B cell (primary cell): ENCODE results near the gene IL19. TPM values are rescaled to one million over a fixed set of nuclear protein-coding genes. Genes with fewer than 3 reads are reported as not detected.
"Not testable (repeated sequence)": the region's sequence is repeated elsewhere in the genome, so short reads cannot be mapped to it uniquely, and the experiment has no call there.

Source experiments
- ATAC-seq: fragments of 200-7000 bp; cut with Tn5 transposase; one replicate; pipeline ENCODE4 v1.10.0; 2021; ENCODE audit warnings: low read depth, mild to moderate bottlenecking, moderate number of reproducible peaks, moderate library complexity
- CTCF ChIA-PET: fragments of 350-600 bp; sonication (Branson Sonifier 250); formaldehyde crosslinking; loops from one replicate; lab custom pipeline; 2021; ENCODE audit warnings: antibody characterized with exemption, inconsistent platforms; lab: Charles Lee
- POLR2A ChIA-PET: fragments of 350-600 bp; sonication (Branson Sonifier 250); formaldehyde crosslinking; loops from one replicate; lab custom pipeline; 2021; ENCODE audit warnings: antibody characterized with exemption; lab: Charles Lee
- DNase-seq: peaks from one replicate; pipeline ENCODE4 v3.0.0; 2013
- H2AFZ ChIP-seq: 2 replicates; pipeline ENCODE4 v1.6.1; 2012; ENCODE audit warnings: mild to moderate bottlenecking, low read depth, low read length; ENCODE audit not compliant: insufficient read depth, poor library complexity, severe bottlenecking
- H3K27ac ChIP-seq, 2 donors: 1 replicate in 1 of 2; 2 replicates in 1 of 2; pipeline ENCODE4 v1.5.1; 2012 to 2013; ENCODE audit warnings: low read length in 2 of 2, mild to moderate bottlenecking in 2 of 2, moderate library complexity in 1 of 2
- H3K27me3 ChIP-seq, 4 experiments: fragments of 200-600 bp in 1 of 4; sonication (generic) in 1 of 4; replicated peaks in 1 of 4; 1 replicate in 2 of 4; 2 replicates in 2 of 4; pipeline versions ENCODE4 v1.6.1 to v1.7.0; 2013 to 2016; ENCODE audit warnings: low read length in 3 of 4, mild to moderate bottlenecking in 2 of 4, mixed read lengths in 1 of 4, moderate library complexity in 1 of 4; ENCODE audit not compliant: insufficient read depth in 4 of 4, control insufficient read depth in 3 of 4; ENCODE audit errors: control extremely low read depth in 1 of 4
- H3K36me3 ChIP-seq, 2 experiments: replicated peaks in 1 of 2; 1 replicate in 1 of 2; 2 replicates in 1 of 2; pipeline versions ENCODE4 v1.6.1 to v1.7.1; 2013; ENCODE audit warnings: low read length in 1 of 2; ENCODE audit not compliant: insufficient read depth in 2 of 2, control insufficient read depth in 1 of 2; ENCODE audit errors: control extremely low read depth in 1 of 2, extremely low read depth in 1 of 2
- H3K4me1 ChIP-seq, 2 donors: fragments of 200-600 bp in 1 of 2; sonication (generic) in 1 of 2; 1 replicate in 1 of 2; 2 replicates in 1 of 2; pipeline versions ENCODE4 v1.5.1 to v1.6.1; 2013 to 2017; ENCODE audit warnings: low read length in 2 of 2; ENCODE audit not compliant: control insufficient read depth in 2 of 2, insufficient read depth in 2 of 2
- H3K4me2 ChIP-seq: replicated peaks from 2 replicates; pipeline ENCODE3; 2012; ENCODE audit warnings: mild to moderate bottlenecking, low read depth, low read length; ENCODE audit not compliant: poor library complexity, severe bottlenecking
- H3K4me3 ChIP-seq, 5 experiments: fragments of 200-600 bp in 1 of 5; sonication (generic) in 1 of 5; 1 replicate in 3 of 5; 2 replicates in 2 of 5; pipeline versions ENCODE4 v1.5.1 to v1.7.0; 2011 to 2016; ENCODE audit warnings: low read length in 4 of 5, mild to moderate bottlenecking in 4 of 5, low read depth in 2 of 5, control low read depth in 1 of 5, moderate library complexity in 1 of 5; ENCODE audit not compliant: insufficient read depth in 1 of 5; ENCODE audit errors: control extremely low read depth in 1 of 5, extremely low read depth in 1 of 5
- H3K79me2 ChIP-seq: fragments of 200-600 bp; sonication (generic); one replicate; pipeline ENCODE4 v1.6.0; 2016; ENCODE audit warnings: low read length; ENCODE audit not compliant: control insufficient read depth, insufficient read depth
- H3K9ac ChIP-seq: fragments of 200-600 bp; sonication (generic); 2 replicates; pipeline ENCODE4 v1.6.1; 2017; ENCODE audit warnings: mild to moderate bottlenecking, low read length, moderate library complexity
- H3K9me3 ChIP-seq, 3 donors: one replicate each; pipeline versions ENCODE4 v1.6.1 to v1.7.1; 2013; ENCODE audit warnings: low read length in 2 of 3; ENCODE audit not compliant: control insufficient read depth in 2 of 3, insufficient read depth in 1 of 3; ENCODE audit errors: control extremely low read depth in 1 of 3
- H4K20me1 ChIP-seq: 2 replicates; pipeline ENCODE4 v1.6.0; 2012; ENCODE audit warnings: mild to moderate bottlenecking, low read length; ENCODE audit not compliant: insufficient read depth, control insufficient read depth, poor library complexity, severe bottlenecking
- H3K27ac Mint-ChIP-seq: one replicate; pipeline ENCODE4 v1.8.0; 2021; ENCODE audit warnings: mixed read lengths
- H3K27me3 Mint-ChIP-seq: one replicate; pipeline ENCODE4 v1.8.0; 2021; ENCODE audit warnings: mixed read lengths
- H3K4me1 Mint-ChIP-seq: one replicate; pipeline ENCODE4 v1.8.0; 2021; ENCODE audit warnings: mixed read lengths
- H3K4me3 Mint-ChIP-seq: one replicate; pipeline ENCODE4 v1.8.0; 2021; ENCODE audit warnings: mixed read lengths
- H3K9me3 Mint-ChIP-seq: one replicate; pipeline ENCODE4 v1.8.0; 2022; ENCODE audit warnings: mixed read lengths; ENCODE audit not compliant: insufficient read depth
- EZH2 ChIP-seq: IDR thresholded peaks from 2 replicates; pipeline ENCODE4 v1.6.1; 2012; ENCODE audit warnings: borderline replicate concordance, low read depth, mild to moderate bottlenecking, moderate library complexity, low read length; ENCODE audit not compliant: insufficient read depth, poor library complexity, severe bottlenecking
- WGBS: methylation state at CpG from one replicate; pipeline ENCODE4 v1.1.5; 2013; ENCODE audit warnings: missing lambda C conversion rate; ENCODE audit not compliant: insufficient coverage; 5-methylcytosine and 5-hydroxymethylcytosine counted together
- intact Hi-C: fragments of 100-400 bp; cut with micrococcal nuclease; formaldehyde crosslinking; loops from one replicate; pipeline ENCODE4 v1.10.0; 2022
- polyA plus RNA-seq: library from polyadenylated mRNA; depleted of rRNA; stranded (reverse); fragments of >200 nt; gene quantifications from 2 replicates; pipeline ENCODE4 v1.2.3, GENCODE V29; 2012
- total RNA-seq, 2 donors: library from RNA; stranded (reverse); fragments of 120-200 nt in 1 of 2; gene quantifications; 1 replicate in 1 of 2; 2 replicates in 1 of 2; pipeline versions ENCODE4 v1.2.3 to v1.2.4, GENCODE V29; 2013 to 2022
- TF ChIP-seq, protein P1 (sequence below): fragments of 200-600 bp; IDR thresholded peaks from one replicate; pipeline ENCODE4 v1.8.0; 2022; ENCODE audit warnings: antibody characterized with exemption, mild to moderate bottlenecking

IL19 gene
- total and polyA plus RNA-seq, 2 donors (not counting 1 experiment from before 2014, with no cell fraction given) = 0.27 TPM; not detected in 1

DNA sequence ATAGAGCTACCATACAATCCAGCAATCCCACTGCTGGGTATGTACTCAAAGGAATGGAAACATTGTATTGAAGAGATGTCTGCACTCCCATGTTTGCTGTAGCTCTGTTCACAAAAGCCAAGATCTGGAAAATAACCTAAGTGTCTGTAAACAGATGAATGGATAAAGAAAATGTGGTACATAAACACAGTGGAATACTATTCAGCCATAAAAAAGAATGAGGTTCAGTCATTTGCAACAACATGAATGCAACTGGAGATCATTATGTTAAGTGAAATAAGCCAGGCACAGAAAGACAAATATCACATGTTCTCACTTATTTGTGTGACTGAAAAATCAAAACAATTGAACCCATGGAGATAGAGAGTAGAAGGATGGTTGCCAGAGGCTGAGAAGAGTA, 83.1 kb downstream of the IL19 start:
- CTCF ChIA-PET = interaction anchor here (1.3 to 4.5 kb wide), 3 partner anchors 21 to 119 kb away, joined by 3 to 19 read pairs (median 3); no protein-coding TSS in a partner anchor

DNA sequence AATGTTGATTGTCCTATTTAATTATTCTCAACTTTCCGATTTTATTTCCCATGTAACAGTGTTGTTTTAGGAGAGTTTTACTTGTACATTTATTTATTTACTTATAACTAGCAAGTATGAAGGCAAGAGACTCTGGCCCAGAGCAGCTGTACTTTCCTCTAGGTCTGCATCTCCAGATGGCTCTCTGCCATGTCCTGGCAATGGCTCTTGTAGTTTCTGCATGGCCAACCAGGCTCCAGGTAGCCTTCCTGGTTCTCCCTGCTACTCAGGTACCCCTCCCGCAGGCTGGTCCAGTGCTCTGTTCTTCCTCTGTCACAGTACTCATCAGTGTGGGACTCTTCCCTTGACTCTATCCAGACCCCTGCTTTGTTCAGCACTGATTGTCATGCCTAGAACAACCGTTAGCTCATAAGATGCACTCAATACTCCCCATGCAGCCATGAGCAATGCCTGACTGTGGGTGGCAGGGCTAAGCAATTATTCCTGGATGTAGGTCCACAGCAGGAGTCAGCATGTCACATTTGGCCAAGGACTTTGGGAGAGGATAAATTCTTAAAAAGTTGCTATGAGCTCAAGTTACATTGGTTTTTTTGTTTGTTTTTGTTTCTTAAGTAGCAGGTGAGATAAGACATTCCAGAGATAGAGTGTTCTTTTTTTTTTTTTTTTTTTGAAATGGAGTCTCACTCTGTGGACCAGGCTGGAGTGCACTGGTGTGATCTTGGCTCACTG, 84.0 kb downstream of the IL19 start:
- Histone ChIP-seq H3K27me3 (no peaks in the 10 kb centered on the region), H3K4me2 (no peak overlapping the region), H3K4me3 (no peak overlapping the region), H4K20me1 (no peaks in the 10 kb centered on the region), H3K9ac (no peak overlapping the region), H3K27ac (no peak overlapping the region), H2AFZ (no peak overlapping the region), H3K9me3 (no peaks in the 10 kb centered on the region), H3K4me1 (no peaks in the 10 kb centered on the region), H3K36me3 (no peaks in the 10 kb centered on the region), H3K79me2 (no peaks in the 10 kb centered on the region)
- H3K27me3 Mint-ChIP-seq = peaks cover 13% of the 10 kb centered on the region
- peaks cover 4% of the 10 kb centered on the region for H3K4me1 Mint-ChIP-seq
- ATAC-seq = no peak
- H3K9me3 Mint-ChIP-seq = no peaks in the 10 kb centered on the region
- intact Hi-C loops = no loop called here
- no peak overlapping the region for H3K27ac Mint-ChIP-seq
- TF ChIP-seq, protein P1, sequence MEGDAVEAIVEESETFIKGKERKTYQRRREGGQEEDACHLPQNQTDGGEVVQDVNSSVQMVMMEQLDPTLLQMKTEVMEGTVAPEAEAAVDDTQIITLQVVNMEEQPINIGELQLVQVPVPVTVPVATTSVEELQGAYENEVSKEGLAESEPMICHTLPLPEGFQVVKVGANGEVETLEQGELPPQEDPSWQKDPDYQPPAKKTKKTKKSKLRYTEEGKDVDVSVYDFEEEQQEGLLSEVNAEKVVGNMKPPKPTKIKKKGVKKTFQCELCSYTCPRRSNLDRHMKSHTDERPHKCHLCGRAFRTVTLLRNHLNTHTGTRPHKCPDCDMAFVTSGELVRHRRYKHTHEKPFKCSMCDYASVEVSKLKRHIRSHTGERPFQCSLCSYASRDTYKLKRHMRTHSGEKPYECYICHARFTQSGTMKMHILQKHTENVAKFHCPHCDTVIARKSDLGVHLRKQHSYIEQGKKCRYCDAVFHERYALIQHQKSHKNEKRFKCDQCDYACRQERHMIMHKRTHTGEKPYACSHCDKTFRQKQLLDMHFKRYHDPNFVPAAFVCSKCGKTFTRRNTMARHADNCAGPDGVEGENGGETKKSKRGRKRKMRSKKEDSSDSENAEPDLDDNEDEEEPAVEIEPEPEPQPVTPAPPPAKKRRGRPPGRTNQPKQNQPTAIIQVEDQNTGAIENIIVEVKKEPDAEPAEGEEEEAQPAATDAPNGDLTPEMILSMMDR = no peak
- TF ChIP-seq EZH2 = no peak
- ChIA-PET POLR2A (no interaction called here), CTCF (interaction anchor here (0.7 to 4.5 kb wide), 6 partner anchors 13 to 191 kb away, joined by 3 to 30 read pairs (median 4); no protein-coding TSS in a partner anchor)
- DNase-seq = no peak
- 100% methylated on average over 2 of the region's 3 CpGs for WGBS
- H3K4me3 Mint-ChIP-seq = no peak overlapping the region

More for the DNA sequence above, 83.1 kb downstream of the IL19 start:
- H3K4me1 ChIP-seq, H2AFZ ChIP-seq, H3K4me2 ChIP-seq, H3K27ac Mint-ChIP-seq, H3K9ac ChIP-seq, H3K4me3 Mint-ChIP-seq, H3K9me3 Mint-ChIP-seq, H3K4me1 Mint-ChIP-seq, H3K27me3 ChIP-seq, H3K4me3 ChIP-seq, H3K36me3 ChIP-seq, H3K79me2 ChIP-seq, POLR2A ChIA-PET, DNase-seq, ATAC-seq, H3K27ac ChIP-seq, intact Hi-C loops, H3K9me3 ChIP-seq, H4K20me1 ChIP-seq: not testable (repeated sequence)
- H3K27me3 Mint-ChIP-seq = peaks cover 17% of the 10 kb centered on the region
